DLD1 (cell line): Measurements from ENCODE around the gene ELMO1.

Experiments used
- in situ Hi-C: cut with HindIII; loops from 2 replicates; pipeline ENCODE4 v1.10.0; 2017; ENCODE audit warnings: low sequenced_read_pairs

Gene ELMO1

DNA sequence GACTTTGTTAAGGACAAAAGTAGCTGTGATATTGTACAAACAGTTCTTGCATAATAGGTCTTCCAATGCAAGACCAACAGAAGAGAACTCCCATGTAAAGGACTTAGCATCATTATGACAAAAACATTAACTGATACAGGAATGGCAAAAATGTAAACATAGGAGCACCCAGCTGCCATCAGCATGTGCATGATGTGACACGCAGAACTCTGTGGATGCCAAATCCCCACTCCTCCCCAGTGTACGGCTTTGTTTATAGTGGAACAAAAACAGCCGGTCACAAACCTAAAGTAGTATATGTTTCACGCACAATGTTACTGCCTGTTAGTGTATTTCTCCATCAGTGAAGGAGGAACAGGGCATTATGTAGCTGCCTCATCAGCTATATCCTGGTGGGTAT lies 408.3 kb downstream of the ELMO1 start:
- in situ Hi-C loops, result no loop called here

- in situ Hi-C loops, result no loop called here
Observed at GRCh38 chr7:37039131-37039749, 409.4 kb downstream of the ELMO1 start.

GRCh38 chr7:37038706-37039105 lies 410.0 kb downstream of the ELMO1 start:
- in situ Hi-C loops, result no loop called here

DNA sequence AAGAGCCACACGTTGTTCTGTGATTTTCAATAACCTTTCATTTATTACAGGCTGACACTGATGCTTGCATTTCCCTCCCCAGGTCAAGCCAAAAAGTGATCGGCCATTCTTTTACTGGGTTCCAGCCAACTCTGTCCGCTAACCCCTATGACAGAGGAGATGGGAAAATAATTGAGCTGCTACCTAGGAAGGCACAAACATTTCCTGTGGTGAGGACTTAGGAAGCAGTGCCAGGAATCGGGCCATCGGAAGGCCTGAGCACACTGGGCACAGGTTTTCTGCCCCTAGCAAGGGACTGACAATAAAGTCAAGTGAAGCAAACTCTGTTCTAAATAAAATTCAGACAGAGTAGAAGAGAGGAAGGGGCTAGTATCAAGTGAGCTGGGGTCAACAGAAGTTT lies 411.4 kb downstream of the ELMO1 start:
- in situ Hi-C loops, result no loop called here

DNA sequence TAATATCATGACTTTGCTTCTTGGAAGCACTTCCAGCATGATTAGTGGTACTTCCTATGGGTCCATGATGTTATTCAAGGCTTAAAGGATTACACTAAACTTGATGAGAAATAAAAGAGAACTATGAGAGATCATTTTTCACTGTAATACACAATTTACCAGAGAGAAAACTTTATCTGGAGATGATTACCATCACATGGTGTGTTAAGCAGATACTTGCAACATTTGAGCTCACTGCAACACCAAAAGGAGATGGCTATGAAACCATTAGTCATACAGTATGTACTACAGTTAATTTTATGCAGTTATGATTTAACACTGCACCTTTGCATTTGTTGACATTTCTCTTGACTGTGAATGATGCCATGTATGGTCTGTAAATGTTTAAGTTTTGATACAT lies 413.0 kb downstream of the ELMO1 start:
- in situ Hi-C loops, result no loop called here

DNA sequence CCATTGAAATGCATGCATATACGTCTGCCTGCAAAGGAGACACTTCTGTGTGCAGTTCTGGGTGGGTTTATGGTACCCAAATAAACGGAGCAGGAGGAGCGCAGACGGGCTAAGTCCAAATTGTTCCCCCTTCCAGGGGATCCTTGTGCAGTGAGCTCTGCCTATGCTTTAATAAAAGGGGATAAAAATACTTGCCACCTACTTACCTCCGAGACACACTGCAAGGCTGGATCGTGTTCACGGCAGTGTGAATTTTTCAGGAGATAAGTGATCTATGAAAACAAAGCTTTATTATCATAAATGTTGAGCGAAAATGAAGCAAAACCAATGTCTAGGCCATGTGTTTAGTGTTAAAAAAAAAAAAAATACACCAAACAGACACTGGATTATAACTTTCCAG lies 415.5 kb downstream of the ELMO1 start:
- in situ Hi-C loops, result no loop called here

DNA sequence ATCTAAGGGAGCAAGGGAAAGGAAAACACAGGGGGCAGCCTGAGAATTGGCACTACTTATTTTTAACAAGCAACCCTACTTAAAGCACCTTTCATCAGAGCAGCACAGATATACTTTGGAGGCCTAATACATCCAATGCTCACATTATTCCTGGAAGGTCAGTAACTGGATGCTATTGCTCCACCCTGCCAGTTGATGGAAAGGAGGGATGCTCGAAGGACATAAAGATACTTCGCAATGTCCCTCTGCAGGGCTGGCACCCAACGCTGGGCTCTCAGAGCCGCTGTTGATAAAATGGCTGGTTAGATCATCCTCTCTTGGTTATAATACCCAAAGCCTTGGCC lies 416.4 kb downstream of the ELMO1 start:
- in situ Hi-C loops, result no loop called here

GRCh38 chr7:37031571-37032257 lies 416.9 kb downstream of the ELMO1 start:
- in situ Hi-C loops, result no loop called here

DNA sequence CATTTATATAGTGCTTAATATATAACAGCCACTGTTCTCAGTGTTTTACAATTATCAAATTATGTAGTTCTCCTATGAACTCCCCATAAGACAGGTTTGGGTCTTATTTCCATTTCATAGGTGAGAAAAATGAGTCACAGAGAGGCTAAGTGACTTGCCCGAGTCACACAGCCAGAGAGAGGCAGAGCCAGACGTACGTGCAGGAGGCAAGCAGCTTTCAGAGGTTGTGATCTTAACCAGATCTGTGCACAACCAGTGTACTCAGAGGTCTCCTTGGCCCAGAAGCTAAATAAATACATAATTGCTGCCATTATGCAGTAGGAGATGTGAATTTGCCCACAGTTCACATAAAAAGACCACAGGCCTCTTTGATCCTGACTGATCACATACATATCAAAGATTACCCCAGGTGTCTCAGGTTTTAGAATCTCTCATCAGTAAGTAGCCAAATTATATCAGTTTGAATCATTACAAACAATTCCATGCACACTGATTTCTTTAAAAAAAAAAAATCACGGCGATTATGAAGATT lies 419.7 kb downstream of the ELMO1 start:
- in situ Hi-C loops, result no loop called here

GRCh38 chr7:37027557-37028341 lies 420.9 kb downstream of the ELMO1 start:
- in situ Hi-C loops, result no loop called here

DNA sequence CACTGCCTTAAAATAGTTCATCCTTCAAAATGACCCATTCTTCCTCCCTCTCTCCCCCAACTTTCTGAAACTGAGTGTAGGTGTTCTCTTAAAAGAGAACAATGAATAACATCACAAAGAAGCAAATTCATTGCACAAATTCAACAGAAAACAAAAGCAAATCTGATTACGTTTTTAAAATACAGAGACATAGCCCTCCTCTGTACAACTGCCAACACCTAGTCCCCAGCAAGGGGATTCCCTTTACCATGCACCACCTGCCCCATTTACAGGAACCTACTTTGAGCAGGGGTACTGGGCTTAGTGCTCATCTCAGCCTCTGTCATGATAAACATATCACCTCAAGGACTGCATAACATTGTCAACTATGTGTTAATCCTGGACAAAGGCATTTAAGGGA lies 421.6 kb downstream of the ELMO1 start:
- in situ Hi-C loops, result no loop called here

DNA sequence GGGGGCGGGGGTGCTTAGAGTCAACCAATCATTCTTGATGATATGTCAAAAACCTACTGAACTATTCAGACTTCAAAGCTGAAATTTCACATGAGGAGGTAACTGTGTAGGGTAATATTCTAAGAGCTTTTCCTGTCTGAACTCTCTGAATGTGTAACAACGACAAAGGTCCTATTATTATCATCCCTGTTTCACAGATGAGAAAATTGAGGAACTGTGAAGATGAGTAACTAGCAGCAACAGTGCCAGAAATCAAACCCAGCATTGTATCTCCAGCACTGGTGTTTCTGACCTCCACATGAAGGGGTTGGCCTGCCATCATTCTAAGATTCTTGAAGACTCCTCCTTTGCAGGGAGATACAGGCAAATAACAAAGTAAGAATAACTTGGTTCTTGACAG lies 429.7 kb downstream of the ELMO1 start:
- in situ Hi-C loops, result no loop called here

DNA sequence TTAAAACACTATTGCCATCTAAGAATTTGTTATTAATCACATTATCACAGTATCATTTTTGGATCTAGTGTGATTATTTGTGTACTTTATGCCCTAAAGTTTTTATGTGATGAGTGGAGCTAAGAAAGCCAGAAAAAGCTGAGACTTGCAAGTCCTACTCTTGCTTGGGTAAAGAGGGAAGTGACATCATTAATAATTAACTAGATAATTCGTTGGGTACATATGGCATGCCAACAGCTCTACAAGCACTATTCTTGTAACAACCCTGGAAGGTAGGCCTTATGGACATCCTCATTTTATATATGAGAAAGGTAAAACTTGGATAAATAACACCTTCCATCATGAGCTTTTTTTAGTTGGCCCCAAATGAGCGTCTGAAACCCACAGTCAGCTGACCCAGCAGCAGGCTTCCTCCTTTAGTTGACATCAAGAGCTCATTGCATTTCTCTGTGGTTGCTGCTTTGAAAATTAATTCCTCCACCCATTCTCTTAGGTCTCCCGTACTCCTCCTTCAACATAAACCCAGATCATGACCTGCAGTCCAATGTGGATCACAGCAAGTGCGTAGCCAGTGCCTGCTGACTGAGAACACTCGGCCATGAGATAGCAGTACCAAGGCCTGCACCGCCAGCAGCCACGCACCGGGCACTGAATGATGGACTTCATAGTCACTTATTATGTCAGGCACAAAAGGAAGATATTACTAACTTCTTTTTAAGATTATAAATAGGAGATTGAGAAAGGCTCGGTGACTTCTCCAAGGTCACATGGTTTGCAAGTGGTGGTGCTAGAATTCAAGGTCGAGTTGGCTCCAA lies 432.4 kb downstream of the ELMO1 start:
- in situ Hi-C loops, result no loop called here

GRCh38 chr7:37015353-37016034 lies 433.2 kb downstream of the ELMO1 start:
- in situ Hi-C loops, result no loop called here

GRCh38 chr7:37013771-37014170 lies 434.9 kb downstream of the ELMO1 start:
- in situ Hi-C loops, result no loop called here

DNA sequence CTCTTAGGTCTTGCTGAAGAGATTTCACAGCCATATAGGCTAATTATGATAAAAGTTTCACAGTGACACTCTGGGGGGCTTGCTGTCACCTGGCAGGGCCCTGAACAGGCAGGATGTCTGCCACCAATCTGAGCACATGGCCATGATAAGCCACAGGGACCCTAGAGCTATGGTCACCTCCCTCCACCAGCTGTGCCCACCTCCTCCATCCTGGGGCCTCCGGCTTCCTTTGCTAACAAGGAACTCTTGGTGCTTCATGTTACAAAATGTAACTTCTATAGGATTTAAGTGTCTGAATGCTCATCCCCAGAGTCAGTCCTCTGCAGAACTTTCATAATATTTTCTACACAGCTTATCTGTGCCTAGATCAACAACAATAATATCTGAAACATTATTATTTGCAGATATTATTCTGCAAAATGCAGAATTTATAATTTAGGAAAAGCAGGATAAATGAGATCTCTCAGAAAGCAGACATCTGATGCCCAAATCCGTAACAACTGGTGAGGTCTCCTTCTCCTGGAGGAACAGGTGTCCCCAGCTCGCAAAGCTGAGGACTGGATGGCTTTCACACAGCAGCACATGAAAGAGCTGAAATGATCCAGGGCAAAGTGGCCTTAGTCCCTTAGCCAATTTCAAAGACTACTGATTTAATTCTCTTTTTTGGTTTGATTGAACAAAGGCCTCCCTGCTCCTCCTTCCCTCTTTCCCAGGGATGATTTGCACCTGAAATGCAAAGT lies 437.3 kb downstream of the ELMO1 start:
- in situ Hi-C loops, result no loop called here

DNA sequence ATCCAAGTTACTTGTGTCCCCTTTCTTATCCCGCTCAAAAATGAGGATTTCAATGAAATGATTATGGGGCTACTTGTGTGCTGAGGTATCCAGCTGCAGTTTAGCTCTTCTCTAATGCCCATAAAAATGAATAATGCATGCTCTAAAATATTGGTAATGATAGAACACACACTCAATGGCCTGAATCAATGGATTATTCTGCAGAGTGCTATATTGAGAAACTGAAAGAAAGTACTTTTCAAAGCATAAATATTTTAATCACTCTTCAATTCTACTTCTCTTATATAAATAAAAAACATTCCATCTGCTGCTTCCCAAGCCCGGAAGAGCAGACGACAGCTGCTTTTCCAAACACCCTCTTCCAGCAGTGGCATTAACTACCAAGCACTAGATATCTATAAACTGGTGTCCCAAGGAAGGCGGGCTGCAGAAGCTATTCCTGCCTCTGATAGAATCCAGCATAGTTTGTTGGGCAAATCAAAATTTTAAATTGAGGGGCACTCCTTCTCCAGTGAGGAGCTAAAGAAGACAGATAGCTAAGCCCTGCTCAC lies 439.5 kb downstream of the ELMO1 start:
- in situ Hi-C loops, result no loop called here

- in situ Hi-C loops, result no loop called here
Observed at GRCh38 chr7:37007691-37008090, 441.0 kb downstream of the ELMO1 start.

DNA sequence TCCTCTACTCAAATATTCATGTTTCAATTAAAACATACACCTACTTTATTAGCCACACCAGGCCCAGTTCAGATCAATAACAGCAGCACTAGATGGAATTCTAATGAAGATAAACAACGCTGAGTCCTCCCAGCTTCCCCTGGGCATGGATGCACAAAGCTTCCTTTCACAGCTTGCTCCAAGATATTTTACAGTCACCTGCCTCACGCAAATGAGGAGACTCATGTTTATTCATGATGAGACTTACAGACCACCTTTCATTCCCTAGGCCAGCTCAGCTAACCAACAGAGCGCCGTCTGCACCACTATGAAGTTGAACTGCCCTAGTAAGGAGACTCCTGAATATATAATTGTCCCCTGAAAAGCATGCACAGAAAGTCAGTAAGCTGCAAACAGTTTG lies 441.4 kb downstream of the ELMO1 start:
- in situ Hi-C loops, result no loop called here

DNA sequence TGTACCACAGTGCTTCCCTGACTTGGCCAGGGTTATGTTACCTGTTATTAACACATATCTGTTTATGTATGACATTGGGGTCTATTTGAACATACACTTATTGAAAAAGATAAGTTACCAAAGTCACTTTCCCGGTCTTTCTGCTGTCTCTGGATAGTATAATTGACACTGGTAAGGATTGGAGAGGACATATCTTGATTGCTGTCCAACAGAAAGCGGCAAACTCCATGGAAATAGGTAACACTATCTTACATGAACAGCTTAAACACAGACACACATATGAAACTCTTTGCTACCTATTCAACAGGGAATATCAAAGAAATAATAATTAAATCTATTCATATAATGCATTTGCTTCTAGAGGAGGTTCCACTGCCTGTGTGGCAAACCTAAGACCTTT lies 441.9 kb downstream of the ELMO1 start:
- in situ Hi-C loops, result no loop called here
